HUES48 (cell line): Measurements from ENCODE around the gene CRK.
"Not testable (repeated sequence)": the region's sequence is repeated elsewhere in the genome, so short reads cannot be mapped to it uniquely, and the experiment has no call there.

Experiments
- H3K27ac ChIP-seq: one replicate; pipeline ENCODE4 v1.7.0; 2013; ENCODE audit warnings: low read depth, low read length, inconsistent platforms
- H3K27me3 ChIP-seq: 2 replicates; pipeline ENCODE4 v1.6.1; 2013; ENCODE audit warnings: mild to moderate bottlenecking, low read length; ENCODE audit not compliant: control insufficient read depth, insufficient read depth
- H3K36me3 ChIP-seq: 2 replicates; pipeline ENCODE4 v1.6.1; 2013; ENCODE audit warnings: low read length; ENCODE audit not compliant: control insufficient read depth, insufficient read depth
- H3K4me1 ChIP-seq: 2 replicates; pipeline ENCODE4 v1.6.1; 2013; ENCODE audit warnings: mild to moderate bottlenecking, low read length; ENCODE audit not compliant: control insufficient read depth, insufficient read depth
- H3K4me3 ChIP-seq: 2 replicates; pipeline ENCODE4 v1.5.1; 2013; ENCODE audit warnings: mild to moderate bottlenecking, low read depth, low read length
- H3K9ac ChIP-seq: 2 replicates; pipeline ENCODE4 v1.6.1; 2013; ENCODE audit warnings: mild to moderate bottlenecking, low read depth, low read length, moderate library complexity
- H3K9me3 ChIP-seq: 2 replicates; pipeline ENCODE4 v1.6.1; 2013; ENCODE audit warnings: low read length; ENCODE audit not compliant: control insufficient read depth, insufficient read depth

The CRK gene

GRCh38 chr17:1442721-1443120 is 13.3 kb downstream of the CRK start:
- H3K27ac ChIP-seq, H3K36me3 ChIP-seq, H3K9me3 ChIP-seq, H3K9ac ChIP-seq, H3K27me3 ChIP-seq, H3K4me3 ChIP-seq, H3K4me1 ChIP-seq: not testable (repeated sequence)

GRCh38 chr17:1442187-1442586 is 13.8 kb downstream of the CRK start:
- Histone ChIP-seq H3K36me3 (peaks cover 10% of the 10 kb centered on the region), H3K4me1 (no peaks in the 10 kb centered on the region), H3K27ac (no peak overlapping the region), H3K27me3 (no peaks in the 10 kb centered on the region), H3K4me3 (no peak overlapping the region), H3K9ac (no peak overlapping the region), H3K9me3 (no peaks in the 10 kb centered on the region)

GRCh38 chr17:1440921-1441320 is 15.1 kb downstream of the CRK start:
- no peak overlapping the region for H3K9ac ChIP-seq
- H3K4me1 ChIP-seq: no peaks in the 10 kb centered on the region
- H3K9me3 ChIP-seq: no peaks in the 10 kb centered on the region
- H3K4me3 ChIP-seq: no peak overlapping the region
- no peaks in the 10 kb centered on the region for H3K27me3 ChIP-seq
- H3K27ac ChIP-seq: no peak overlapping the region
- peaks cover 20% of the 10 kb centered on the region for H3K36me3 ChIP-seq

GRCh38 chr17:1438593-1439083 is 17.4 kb downstream of the CRK start:
- H3K9ac ChIP-seq: no peak overlapping the region
- H3K27ac ChIP-seq: no peak overlapping the region
- H3K4me3 ChIP-seq: no peak overlapping the region
- H3K9me3 ChIP-seq: no peaks in the 10 kb centered on the region
- peaks cover 38% of the 10 kb centered on the region for H3K36me3 ChIP-seq
- no peaks in the 10 kb centered on the region for H3K27me3 ChIP-seq
- H3K4me1 ChIP-seq: no peaks in the 10 kb centered on the region

GRCh38 chr17:1435326-1435725 is 20.7 kb downstream of the CRK start:
- Histone ChIP-seq H3K4me1 (no peaks in the 10 kb centered on the region), H3K27ac (no peak overlapping the region), H3K9ac (no peak overlapping the region), H3K9me3 (no peaks in the 10 kb centered on the region), H3K36me3 (peaks cover 52% of the 10 kb centered on the region), H3K27me3 (no peaks in the 10 kb centered on the region), H3K4me3 (no peak overlapping the region)

GRCh38 chr17:1434150-1434549 is 21.9 kb downstream of the CRK start:
- H3K4me3 ChIP-seq: no peak overlapping the region
- no peaks in the 10 kb centered on the region for H3K9me3 ChIP-seq
- H3K9ac ChIP-seq: no peak overlapping the region
- H3K27me3 ChIP-seq: no peaks in the 10 kb centered on the region
- H3K4me1 ChIP-seq: no peaks in the 10 kb centered on the region
- H3K36me3 ChIP-seq: peaks cover 59% of the 10 kb centered on the region
- no peak overlapping the region for H3K27ac ChIP-seq

- Histone ChIP-seq H3K27ac (no peak overlapping the region), H3K36me3 (peaks cover 54% of the 10 kb centered on the region), H3K9ac (no peak overlapping the region), H3K4me3 (no peak overlapping the region), H3K27me3 (no peaks in the 10 kb centered on the region), H3K4me1 (no peaks in the 10 kb centered on the region), H3K9me3 (no peaks in the 10 kb centered on the region)
Measured at GRCh38 chr17:1431631-1432104, 24.4 kb downstream of the CRK start.

- Histone ChIP-seq H3K27me3 (no peaks in the 10 kb centered on the region), H3K36me3 (peaks cover 46% of the 10 kb centered on the region), H3K9me3 (no peaks in the 10 kb centered on the region), H3K27ac (no peak overlapping the region), H3K4me3 (no peak overlapping the region), H3K4me1 (no peaks in the 10 kb centered on the region), H3K9ac (no peak overlapping the region)
Measured at GRCh38 chr17:1423456-1424135, 32.4 kb downstream of the CRK start.

- no peak overlapping the region for H3K9ac ChIP-seq
- H3K9me3 ChIP-seq: no peaks in the 10 kb centered on the region
- H3K27ac ChIP-seq: no peak overlapping the region
- no peaks in the 10 kb centered on the region for H3K27me3 ChIP-seq
- no peak overlapping the region for H3K4me3 ChIP-seq
- H3K4me1 ChIP-seq: no peaks in the 10 kb centered on the region
- H3K36me3 ChIP-seq: peaks cover 46% of the 10 kb centered on the region
Measured at GRCh38 chr17:1422885-1423284, 33.1 kb downstream of the CRK start.

- Histone ChIP-seq H3K27me3 (no peaks in the 10 kb centered on the region), H3K36me3 (peaks cover 46% of the 10 kb centered on the region), H3K27ac (no peak overlapping the region), H3K9me3 (no peaks in the 10 kb centered on the region), H3K4me1 (no peaks in the 10 kb centered on the region), H3K9ac (no peak overlapping the region), H3K4me3 (no peak overlapping the region)
Measured at GRCh38 chr17:1421470-1421869, 34.6 kb downstream of the CRK start.

GRCh38 chr17:1420981-1421380 is 35.1 kb downstream of the CRK start:
- H3K27me3 ChIP-seq: no peaks in the 10 kb centered on the region
- H3K4me1 ChIP-seq: no peaks in the 10 kb centered on the region
- H3K9me3 ChIP-seq: no peaks in the 10 kb centered on the region
- peaks cover 43% of the 10 kb centered on the region for H3K36me3 ChIP-seq
- H3K27ac ChIP-seq: no peak overlapping the region
- no peak overlapping the region for H3K9ac ChIP-seq
- H3K4me3 ChIP-seq: no peak overlapping the region
